AG08395 (cell line): ENCODE data around the gene PRKCQ.
"Not testable (repeated sequence)": the region's sequence is repeated elsewhere in the genome, so short reads cannot be mapped to it uniquely, and the experiment has no call there.

Experiments used
- DNase-seq: peaks from one replicate; pipeline ENCODE4 v3.0.0; 2012; ENCODE audit warnings: mixed read lengths, low spot score

Gene PRKCQ

GRCh38 chr10:6491841-6492609, 88.1 kb downstream of the PRKCQ start:
- DNase-seq, result no peak

- DNase-seq, result no peak
Measured at GRCh38 chr10:6490614-6491013, 89.5 kb downstream of the PRKCQ start.

- no peak for DNase-seq
Measured at GRCh38 chr10:6487920-6488319, 92.2 kb downstream of the PRKCQ start.

- no peak for DNase-seq
Measured at GRCh38 chr10:6486309-6486708, 93.8 kb downstream of the PRKCQ start.

- no peak for DNase-seq
Measured at GRCh38 chr10:6482737-6483357, 97.2 kb downstream of the PRKCQ start.

GRCh38 chr10:6478722-6479121, 101.4 kb downstream of the PRKCQ start:
- no peak for DNase-seq

- no peak for DNase-seq
Measured at GRCh38 chr10:6476989-6477388, 103.1 kb downstream of the PRKCQ start.

- no peak for DNase-seq
Measured at GRCh38 chr10:6474871-6475270, 105.2 kb downstream of the PRKCQ start.

GRCh38 chr10:6473901-6474370, 106.1 kb downstream of the PRKCQ start:
- DNase-seq, result no peak

- no peak for DNase-seq
Measured at GRCh38 chr10:6473430-6473829, 106.6 kb downstream of the PRKCQ start.

- not testable (repeated sequence) for DNase-seq
Measured at GRCh38 chr10:6472710-6473005, 107.4 kb downstream of the PRKCQ start.

GRCh38 chr10:6470894-6471618, 109.0 kb downstream of the PRKCQ start:
- DNase-seq, result no peak

GRCh38 chr10:6469661-6470060, 110.4 kb downstream of the PRKCQ start:
- no peak for DNase-seq

- no peak for DNase-seq
Measured at GRCh38 chr10:6465854-6466601, 114.0 kb downstream of the PRKCQ start.

GRCh38 chr10:6465437-6465836, 114.6 kb downstream of the PRKCQ start:
- DNase-seq, result no peak

- DNase-seq, result no peak
Measured at GRCh38 chr10:6464862-6465430, 115.1 kb downstream of the PRKCQ start.

GRCh38 chr10:6463366-6463765, 116.7 kb downstream of the PRKCQ start:
- no peak for DNase-seq

GRCh38 chr10:6461961-6462360, 118.1 kb downstream of the PRKCQ start:
- no peak for DNase-seq

GRCh38 chr10:6460861-6461409, 119.1 kb downstream of the PRKCQ start:
- DNase-seq, result no peak

- no peak for DNase-seq
Measured at GRCh38 chr10:6458814-6459213, 121.3 kb downstream of the PRKCQ start.

- no peak for DNase-seq
Measured at GRCh38 chr10:6457376-6457775, 122.7 kb downstream of the PRKCQ start.

- DNase-seq, result no peak
Measured at GRCh38 chr10:6456067-6456466, 124.0 kb downstream of the PRKCQ start.
